PC-3 (cell line): ENCODE measurements around the gene GLCE. TPM values are rescaled to one million over a fixed set of nuclear protein-coding genes. Genes with fewer than 3 reads are reported as not detected.

Experiments used
- ATAC-seq: fragments of 200-7000 bp; cut with Tn5 transposase; 2 replicates; pipeline ENCODE4 v1.9.1; 2020; ENCODE audit warnings: mild to moderate bottlenecking, moderate library complexity
- BruUV-seq: library from RNA; stranded (reverse); fragments of 400-500 nt; replicated peaks from 2 replicates; lab custom pipeline; 2021; lab: Mats Ljungman, UMichigan
- CTCF ChIA-PET: fragments of 300-600 bp; sonication (Branson Sonifier 250); formaldehyde crosslinking; loops from one replicate; lab custom pipeline; 2022; ENCODE audit warnings: antibody characterized with exemption; lab: Charles Lee
- POLR2A ChIA-PET: fragments of 300-600 bp; sonication (Branson Sonifier 250); formaldehyde crosslinking; loops from one replicate; lab custom pipeline; 2022; ENCODE audit warnings: antibody characterized with exemption; ENCODE audit not compliant: unreplicated experiment; lab: Charles Lee
- DNase-seq: peaks from one replicate; pipeline ENCODE4 v3.0.0-alpha.2; 2015
- H2AFZ ChIP-seq: fragments of 300-600 bp; sonication (generic); 2 replicates; pipeline ENCODE4 v1.6.0; 2016; ENCODE audit warnings: antibody characterized with exemption, low read length
- H3F3A ChIP-seq: fragments of 300-600 bp; sonication (generic); one replicate; pipeline ENCODE4 v1.6.0; 2017; ENCODE audit warnings: antibody characterized with exemption, low read length, control low read depth, mild to moderate bottlenecking; ENCODE audit not compliant: unreplicated experiment
- H3K27ac ChIP-seq: fragments of 300-600 bp; sonication (generic); 2 replicates; pipeline ENCODE4 v1.5.1; 2016; ENCODE audit warnings: mild to moderate bottlenecking, low read length
- H3K27me3 ChIP-seq: fragments of 300-600 bp; sonication (generic); 2 replicates; pipeline ENCODE4 v1.6.1; 2016; ENCODE audit warnings: low read length, mixed read lengths
- H3K36me3 ChIP-seq: fragments of 300-600 bp; sonication (generic); 2 replicates; pipeline ENCODE4 v1.6.1; 2016; ENCODE audit warnings: low read depth, mixed run types, low read length, mixed read lengths
- H3K4me1 ChIP-seq: fragments of 300-600 bp; sonication (generic); 2 replicates; pipeline ENCODE4 v1.5.1; 2016; ENCODE audit warnings: low read length; ENCODE audit not compliant: insufficient read depth
- H3K4me2 ChIP-seq: fragments of 300-600 bp; sonication (generic); 2 replicates; pipeline ENCODE4 v1.6.0; 2016; ENCODE audit warnings: low read length
- H3K4me3 ChIP-seq: fragments of 300-600 bp; sonication (generic); 2 replicates; pipeline ENCODE4 v1.5.1; 2016; ENCODE audit warnings: mild to moderate bottlenecking, low read length, mixed read lengths
- H3K79me2 ChIP-seq: fragments of 300-600 bp; sonication (generic); 2 replicates; pipeline ENCODE4 v1.6.1; 2017; ENCODE audit warnings: low read length, mixed read lengths
- H3K9ac ChIP-seq: fragments of 300-600 bp; sonication (generic); 2 replicates; pipeline ENCODE4 v1.6.0; 2016; ENCODE audit warnings: mild to moderate bottlenecking, low read length
- H3K9me2 ChIP-seq: fragments of 300-600 bp; sonication (generic); replicated peaks from 2 replicates; pipeline ENCODE4 v1.6.1; 2016; ENCODE audit warnings: mixed run types, low read length, mixed read lengths
- H3K9me3 ChIP-seq: fragments of 300-600 bp; sonication (generic); 2 replicates; pipeline ENCODE4 v1.6.1; 2016; ENCODE audit warnings: low read length, mixed read lengths
- H4K20me1 ChIP-seq: fragments of 300-600 bp; sonication (generic); 2 replicates; pipeline ENCODE4 v1.6.1; 2016; ENCODE audit warnings: low read length, mixed read lengths
- EZH2 ChIP-seq: fragments of 300-600 bp; sonication (generic); IDR thresholded peaks from one replicate; pipeline ENCODE4 v1.6.1; 2017; ENCODE audit warnings: antibody characterized with exemption, mild to moderate bottlenecking, low read length; ENCODE audit not compliant: unreplicated experiment
- EZH2phosphoT487 ChIP-seq: fragments of 300-600 bp; sonication (generic); IDR thresholded peaks from 2 replicates; pipeline ENCODE4 v1.6.1; 2018; ENCODE audit warnings: mild to moderate bottlenecking, antibody characterized with exemption, low read length, borderline replicate concordance
- intact Hi-C: fragments of 100-400 bp; cut with micrococcal nuclease; formaldehyde crosslinking; loops from 2 replicates; pipeline ENCODE4 v1.9.0; 2023
- total RNA-seq: library from RNA; depleted of rRNA; stranded (reverse); fragments of >200 nt; gene quantifications from 2 replicates; pipeline ENCODE4 v1.2.3, GENCODE V29; 2014
- TF ChIP-seq, protein P1 (sequence below): fragments of 300-600 bp; sonication (generic); conservative IDR thresholded peaks from 2 replicates; pipeline ENCODE4 v1.5.1; 2017; ENCODE audit warnings: antibody characterized with exemption, low read depth, mild to moderate bottlenecking, low read length

Gene GLCE
- total RNA-seq, 1 experiment from 2014 or later: 15.4 TPM

DNA sequence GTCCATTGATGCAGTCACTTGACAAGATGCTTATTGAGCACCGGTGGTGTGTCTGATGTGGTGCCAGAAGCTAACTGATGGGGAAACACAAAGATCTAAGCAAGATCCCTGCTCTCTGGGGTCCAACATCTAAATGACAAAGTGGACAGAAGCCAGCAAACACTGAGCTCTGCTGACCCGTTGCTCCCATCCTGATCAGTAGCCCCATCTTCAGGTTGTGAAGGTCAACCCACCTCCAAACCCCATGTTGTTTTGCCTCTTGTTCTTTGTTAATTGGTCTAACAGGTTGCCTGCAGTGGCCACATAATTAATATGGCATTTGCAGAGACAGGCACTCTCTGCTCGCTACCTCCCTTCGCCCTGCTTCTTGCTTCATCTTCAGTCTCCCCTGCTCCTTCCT is 21.5 kb upstream of the GLCE start:
- no peaks in the 10 kb centered on the region for H3K9me2 ChIP-seq
- H3K9me3 ChIP-seq: no peaks in the 10 kb centered on the region
- H3K27ac ChIP-seq: no peak overlapping the region
- no peak overlapping the region for H2AFZ ChIP-seq
- TF ChIP-seq EZH2 (no peak), EZH2phosphoT487 (no peak)
- TF ChIP-seq, protein P1, sequence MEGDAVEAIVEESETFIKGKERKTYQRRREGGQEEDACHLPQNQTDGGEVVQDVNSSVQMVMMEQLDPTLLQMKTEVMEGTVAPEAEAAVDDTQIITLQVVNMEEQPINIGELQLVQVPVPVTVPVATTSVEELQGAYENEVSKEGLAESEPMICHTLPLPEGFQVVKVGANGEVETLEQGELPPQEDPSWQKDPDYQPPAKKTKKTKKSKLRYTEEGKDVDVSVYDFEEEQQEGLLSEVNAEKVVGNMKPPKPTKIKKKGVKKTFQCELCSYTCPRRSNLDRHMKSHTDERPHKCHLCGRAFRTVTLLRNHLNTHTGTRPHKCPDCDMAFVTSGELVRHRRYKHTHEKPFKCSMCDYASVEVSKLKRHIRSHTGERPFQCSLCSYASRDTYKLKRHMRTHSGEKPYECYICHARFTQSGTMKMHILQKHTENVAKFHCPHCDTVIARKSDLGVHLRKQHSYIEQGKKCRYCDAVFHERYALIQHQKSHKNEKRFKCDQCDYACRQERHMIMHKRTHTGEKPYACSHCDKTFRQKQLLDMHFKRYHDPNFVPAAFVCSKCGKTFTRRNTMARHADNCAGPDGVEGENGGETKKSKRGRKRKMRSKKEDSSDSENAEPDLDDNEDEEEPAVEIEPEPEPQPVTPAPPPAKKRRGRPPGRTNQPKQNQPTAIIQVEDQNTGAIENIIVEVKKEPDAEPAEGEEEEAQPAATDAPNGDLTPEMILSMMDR: no peak
- H3K36me3 ChIP-seq: no peaks in the 10 kb centered on the region
- H3K27me3 ChIP-seq: no peaks in the 10 kb centered on the region
- ChIA-PET POLR2A (no interaction called here), CTCF (no interaction called here)
- H3K4me3 ChIP-seq: no peak overlapping the region
- no peak for DNase-seq
- no peak overlapping the region for H3K4me2 ChIP-seq
- intact Hi-C loops: no loop called here
- no peak overlapping the region for H3K9ac ChIP-seq
- no peaks in the 10 kb centered on the region for H3F3A ChIP-seq
- no peak for ATAC-seq
- no TSS peak for BruUV-seq
- H3K4me1 ChIP-seq: no peaks in the 10 kb centered on the region; the same call in 1 of the 2 replicates
- no peaks in the 10 kb centered on the region for H4K20me1 ChIP-seq
- no peaks in the 10 kb centered on the region for H3K79me2 ChIP-seq

DNA sequence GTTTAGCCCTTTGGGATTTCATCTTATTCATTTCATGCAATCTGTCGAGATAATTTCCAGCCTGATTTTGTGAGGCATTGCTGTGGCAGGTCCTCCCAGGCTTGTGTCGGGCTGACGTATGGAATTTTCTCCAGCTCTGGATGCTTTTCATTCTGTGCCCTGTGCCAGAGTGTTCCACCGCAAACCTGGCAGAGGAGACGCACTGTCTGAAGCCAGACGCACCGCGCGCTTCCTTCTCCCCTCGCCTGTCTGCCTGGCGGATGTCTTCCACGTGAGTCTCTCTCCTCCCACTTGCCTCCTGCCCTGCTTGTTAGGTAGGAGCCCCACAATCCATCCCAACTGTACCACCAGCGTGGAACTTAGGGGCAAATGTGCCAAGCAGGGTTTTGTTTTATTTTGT is 20.1 kb upstream of the GLCE start:
- POLR2A ChIA-PET: no interaction called here
- Histone ChIP-seq H4K20me1 (no peaks in the 10 kb centered on the region), H3K9ac (no peak overlapping the region), H3K9me3 (no peaks in the 10 kb centered on the region), H3K4me3 (no peak overlapping the region), H3K4me1 (no peaks in the 10 kb centered on the region; the same call in 1 of the 2 replicates), H3K27ac (no peak overlapping the region), H3K79me2 (no peaks in the 10 kb centered on the region), H2AFZ (no peak overlapping the region), H3K4me2 (no peak overlapping the region), H3K9me2 (no peaks in the 10 kb centered on the region), H3F3A (no peaks in the 10 kb centered on the region), H3K36me3 (no peaks in the 10 kb centered on the region), H3K27me3 (no peaks in the 10 kb centered on the region)
- no peak for DNase-seq
- intact Hi-C loops: no loop called here
- ATAC-seq: no peak
- TF ChIP-seq EZH2 (no peak), EZH2phosphoT487 (no peak)
- TF ChIP-seq, protein P1: no peak
- BruUV-seq: no TSS peak
- CTCF ChIA-PET: no interaction called here

DNA sequence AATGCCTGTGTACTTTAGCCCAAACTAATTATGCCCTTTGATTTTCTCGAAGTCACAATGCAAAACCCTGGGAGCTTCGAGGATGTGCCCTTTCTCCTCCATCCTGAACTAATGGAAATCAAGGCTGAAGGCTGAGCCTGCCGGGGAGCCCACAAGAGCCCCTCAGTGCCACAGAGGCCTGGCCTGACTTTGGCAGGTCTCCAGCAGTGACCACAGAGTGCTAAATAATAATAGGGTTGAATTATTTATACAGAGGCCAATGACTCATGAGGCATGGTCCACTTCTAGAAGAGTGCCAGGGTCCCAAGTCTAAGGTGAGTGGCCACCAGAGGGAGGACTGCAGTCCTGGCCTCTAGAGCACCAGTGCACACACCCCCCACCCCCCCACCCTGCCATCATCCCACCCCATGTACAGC is 19.1 kb upstream of the GLCE start:
- Histone ChIP-seq H3K27me3 (no peaks in the 10 kb centered on the region), H3K9me2 (no peaks in the 10 kb centered on the region), H4K20me1 (no peaks in the 10 kb centered on the region), H2AFZ (no peak overlapping the region), H3K4me2 (no peak overlapping the region), H3F3A (no peaks in the 10 kb centered on the region), H3K79me2 (no peaks in the 10 kb centered on the region), H3K9me3 (no peaks in the 10 kb centered on the region), H3K36me3 (no peaks in the 10 kb centered on the region), H3K4me3 (no peak overlapping the region), H3K9ac (no peak overlapping the region), H3K27ac (no peak overlapping the region), H3K4me1 (no peaks in the 10 kb centered on the region; the same call in 1 of the 2 replicates)
- POLR2A ChIA-PET: interaction anchor here (0.6 kb wide), 1 partner anchor 107 kb away, joined by 3 read pairs; no protein-coding TSS in a partner anchor
- ATAC-seq (peak; percentile 73), DNase-seq (peak; percentile 55)
- no TSS peak for BruUV-seq
- intact Hi-C loops: no loop called here
- TF ChIP-seq, protein P1: 0 out of 2 replicates have a peak, but pooled peaks have one; percentile 13
- TF ChIP-seq EZH2: no peak
- CTCF ChIA-PET: interaction anchor here (0.6 kb wide), 2 partner anchors 119 to 633 kb away, joined by 3 to 9 read pairs; no protein-coding TSS in a partner anchor
